Cardiac septum (tissue), 1 donor: ENCODE data around the gene CDC14B. TPM values are rescaled to one million over a fixed set of nuclear protein-coding genes. Genes with fewer than 3 reads are reported as not detected.

Experiments used
- DNase-seq: peaks from one replicate; pipeline ENCODE4 v3.0.0-alpha.2; 2020; ENCODE audit warnings: low spot score
- intact Hi-C: fragments of 100-400 bp; cut with DNase I; formaldehyde crosslinking; loops from one replicate; pipeline ENCODE4 v1.14.0; 2022
- total RNA-seq: library from RNA; stranded (reverse); fragmentation: NEBNext Ultra II Directional; extraction: Animal tissue kit (Norgen Biotek cat#: 25700); gene quantifications from one replicate; pipeline ENCODE4 v1.2.1, GENCODE V29; 2021
- donor health status: DM: no; HTN: no; CAD: no.

CDC14B gene
- total RNA-seq, 1 donor from 2014 or later: 25.5 TPM

DNA sequence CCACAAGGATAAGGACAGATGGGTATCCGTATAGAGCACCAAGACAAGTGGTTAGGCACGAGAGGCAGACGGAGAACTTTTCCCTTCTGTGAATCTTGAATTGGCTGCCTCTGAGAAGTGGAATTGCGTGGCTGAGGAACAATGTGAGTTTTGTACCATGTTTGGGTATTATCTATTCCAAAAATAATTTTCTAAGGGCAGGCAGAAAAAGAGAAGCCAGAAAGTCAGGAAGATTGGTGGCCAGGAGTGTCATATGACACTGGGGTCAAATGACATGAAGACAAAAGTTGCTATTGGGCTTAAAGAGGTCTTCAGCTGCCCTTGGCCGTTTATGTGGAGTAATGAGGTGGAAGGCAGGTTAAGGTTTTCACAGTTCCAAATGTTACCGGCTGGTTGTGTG lies 155.2 kb downstream of the CDC14B start:
- intact Hi-C loops: no loop called here
- no peak for DNase-seq

DNA sequence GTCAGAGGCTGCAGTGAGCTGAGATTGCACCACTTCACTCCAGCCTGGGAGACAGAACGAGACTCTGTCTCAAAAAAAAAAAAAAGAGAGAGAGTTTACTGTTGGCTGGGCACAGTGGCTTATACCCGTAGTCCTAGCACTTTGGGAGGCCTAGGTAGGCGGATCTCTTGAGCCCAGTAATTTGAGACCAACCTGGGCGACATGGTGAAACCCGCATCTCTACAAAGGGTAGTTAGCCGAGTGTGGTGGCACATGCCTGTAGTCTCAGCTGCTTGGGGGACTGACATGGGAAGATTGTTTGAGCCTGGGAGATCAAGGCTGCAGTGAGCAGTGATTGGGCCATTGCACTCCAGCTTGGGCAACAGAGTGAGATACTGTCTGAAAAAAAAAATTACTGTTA lies 157.1 kb downstream of the CDC14B start:
- no peak for DNase-seq
- intact Hi-C loops: no loop called here

DNA sequence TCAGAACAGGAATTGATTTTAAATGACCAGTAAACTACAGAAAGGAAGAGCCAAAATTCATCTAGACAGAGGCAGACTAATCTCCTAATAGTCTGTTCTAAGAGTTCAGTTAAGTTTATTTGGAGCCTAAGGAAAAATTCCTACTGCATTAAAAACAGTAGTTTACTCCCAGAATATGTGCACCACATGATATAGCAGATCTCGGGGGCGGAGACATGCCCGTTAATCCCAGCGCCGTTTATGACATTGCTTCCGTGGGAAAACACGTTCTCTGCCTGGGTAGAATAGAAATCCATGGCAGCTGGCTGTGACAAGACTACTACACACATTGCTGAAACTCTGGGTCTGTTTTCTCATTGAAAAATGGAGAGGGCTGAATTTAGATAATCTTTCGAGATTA lies 158.3 kb downstream of the CDC14B start:
- intact Hi-C loops: no loop called here
- no peak for DNase-seq

DNA sequence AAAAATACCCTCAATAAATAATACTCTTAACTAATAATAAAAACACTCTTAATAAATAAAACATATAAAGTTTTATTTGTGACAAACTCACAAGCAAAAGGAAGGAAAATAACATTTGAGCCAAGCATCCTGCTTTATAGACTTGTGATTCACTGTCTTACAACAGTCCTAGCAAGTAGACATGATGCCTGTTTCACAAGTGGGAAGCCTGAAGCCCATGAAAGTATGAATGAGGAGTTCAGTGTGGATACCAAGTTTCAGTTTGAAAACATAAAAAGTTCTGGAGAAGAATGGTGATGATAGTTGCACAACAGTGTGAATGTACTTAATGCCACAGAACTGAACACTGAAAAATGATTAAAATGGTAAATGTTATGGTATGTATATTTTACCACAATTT lies 158.8 kb downstream of the CDC14B start:
- no peak for DNase-seq
- intact Hi-C loops: no loop called here

DNA sequence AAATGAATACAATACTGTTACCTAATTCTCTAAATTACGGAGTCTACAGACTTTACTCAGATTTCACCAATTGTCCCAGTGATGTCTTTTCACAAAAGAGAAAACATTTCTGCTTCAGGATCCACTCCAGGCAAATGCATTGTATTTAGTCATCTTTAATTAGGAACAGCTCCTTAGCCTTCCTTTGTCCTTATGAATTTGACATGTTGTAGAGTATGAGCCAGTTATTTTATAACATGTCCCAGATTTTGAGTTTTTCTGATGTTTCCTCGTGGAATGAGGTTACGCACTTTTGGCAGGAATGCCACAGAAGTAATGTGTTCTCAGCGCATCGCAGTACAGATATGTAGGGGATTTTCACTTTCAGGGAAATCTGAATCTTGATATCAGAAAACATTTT lies 159.2 kb downstream of the CDC14B start:
- intact Hi-C loops: no loop called here
- DNase-seq: no peak

DNA sequence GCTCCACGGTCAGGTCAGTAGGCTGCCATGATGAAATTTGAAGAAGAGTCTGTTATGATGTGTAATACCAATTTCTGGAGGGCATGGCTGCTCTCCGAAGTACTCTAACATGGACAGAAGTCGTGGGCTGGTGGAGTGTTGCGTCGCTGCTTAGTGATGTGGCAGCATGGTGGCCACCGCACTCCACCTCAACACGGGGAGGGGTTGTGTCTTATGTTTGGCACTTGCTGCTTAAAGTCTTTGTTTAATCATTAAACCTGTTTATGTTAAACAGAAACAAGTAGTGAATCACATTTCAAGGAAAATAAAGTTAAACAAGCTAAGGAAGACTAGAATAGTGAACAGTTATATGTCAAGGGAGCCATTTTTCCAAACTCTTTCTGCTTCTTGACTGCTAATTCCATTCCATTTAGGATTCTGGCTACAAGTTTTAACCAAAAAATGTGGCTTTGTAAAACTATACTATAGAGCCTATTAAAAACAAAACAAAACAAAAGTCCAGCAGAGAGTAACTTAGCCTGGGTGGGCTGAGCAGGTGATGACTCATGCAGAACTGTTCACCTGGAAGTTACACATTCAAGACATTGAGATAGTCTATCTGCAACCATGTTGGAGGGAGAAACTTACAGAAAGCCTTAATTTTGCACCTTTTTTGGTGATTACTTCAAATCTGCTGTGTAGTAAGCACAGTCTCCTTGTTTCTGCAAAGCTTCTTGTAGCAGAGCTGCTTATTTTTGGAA lies 160.2 kb downstream of the CDC14B start:
- DNase-seq: no peak

DNA sequence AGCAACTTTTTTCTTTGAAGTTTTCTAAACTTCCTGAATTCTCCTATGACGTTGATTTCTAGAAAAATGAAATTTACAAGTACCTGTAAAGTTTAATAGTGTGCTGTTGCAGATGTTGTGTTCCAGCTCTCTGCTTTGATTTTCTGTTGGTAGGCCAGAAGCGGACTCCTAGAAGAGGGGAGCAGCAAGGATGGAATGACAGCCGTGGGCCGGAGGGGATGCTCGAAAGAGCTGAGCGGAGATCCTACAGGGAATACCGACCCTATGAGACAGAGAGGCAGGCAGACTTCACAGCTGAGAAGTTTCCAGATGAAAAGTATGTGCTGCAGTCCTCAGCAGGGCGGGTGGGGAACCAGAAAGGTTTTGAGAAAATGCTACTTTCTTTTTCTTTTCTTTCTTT lies 161.4 kb downstream of the CDC14B start:
- intact Hi-C loops: no loop called here

More for the DNA sequence above, 160.2 kb downstream of the CDC14B start:
- intact Hi-C loops: no loop called here

DNA sequence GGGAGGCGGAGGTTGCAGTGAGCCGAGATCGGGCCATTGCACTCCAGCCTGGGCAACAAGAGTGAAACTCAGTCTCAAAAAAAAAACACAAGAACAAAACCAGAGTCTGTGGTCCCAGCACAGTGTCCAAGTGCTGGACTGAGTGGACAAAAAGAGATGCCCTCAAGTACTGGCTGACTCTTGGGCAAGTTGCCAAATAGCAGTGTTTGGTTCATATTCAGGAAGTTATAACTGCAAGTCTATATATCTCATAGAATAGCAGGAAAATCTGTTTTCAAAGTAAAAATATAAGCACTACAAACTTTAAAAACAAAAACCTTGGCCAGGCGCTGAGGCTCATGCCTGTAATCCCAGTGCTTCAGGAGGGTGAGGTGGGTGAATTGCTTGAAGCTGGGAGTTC lies 162.4 kb downstream of the CDC14B start:
- no peak for DNase-seq
- intact Hi-C loops: no loop called here

More for the DNA sequence above, 161.4 kb downstream of the CDC14B start:
- no peak for DNase-seq

DNA sequence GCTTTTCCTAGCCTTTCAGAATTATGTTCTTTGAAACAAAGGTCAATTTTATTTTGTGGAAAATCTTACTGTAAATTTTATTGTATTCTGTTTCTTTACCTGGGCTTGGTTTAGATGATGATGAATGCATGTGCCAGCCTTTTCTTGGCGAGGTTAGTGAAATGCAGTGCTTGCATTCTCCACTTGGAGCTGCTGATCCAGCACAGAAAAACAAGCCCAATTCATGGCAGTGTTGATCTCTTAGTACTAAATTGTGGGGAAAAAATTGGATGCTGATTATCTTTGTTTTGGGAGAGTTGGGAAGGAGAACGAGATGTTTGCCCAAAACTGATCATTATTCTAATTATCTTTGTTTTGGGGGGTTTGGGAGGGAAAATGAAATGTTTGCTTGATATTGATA lies 166.0 kb downstream of the CDC14B start:
- intact Hi-C loops: loop anchor here (5.0 kb wide), 2 partner anchors 114 to 164 kb away; partner anchors contain the start of gene CDC14B
- DNase-seq: no peak

DNA sequence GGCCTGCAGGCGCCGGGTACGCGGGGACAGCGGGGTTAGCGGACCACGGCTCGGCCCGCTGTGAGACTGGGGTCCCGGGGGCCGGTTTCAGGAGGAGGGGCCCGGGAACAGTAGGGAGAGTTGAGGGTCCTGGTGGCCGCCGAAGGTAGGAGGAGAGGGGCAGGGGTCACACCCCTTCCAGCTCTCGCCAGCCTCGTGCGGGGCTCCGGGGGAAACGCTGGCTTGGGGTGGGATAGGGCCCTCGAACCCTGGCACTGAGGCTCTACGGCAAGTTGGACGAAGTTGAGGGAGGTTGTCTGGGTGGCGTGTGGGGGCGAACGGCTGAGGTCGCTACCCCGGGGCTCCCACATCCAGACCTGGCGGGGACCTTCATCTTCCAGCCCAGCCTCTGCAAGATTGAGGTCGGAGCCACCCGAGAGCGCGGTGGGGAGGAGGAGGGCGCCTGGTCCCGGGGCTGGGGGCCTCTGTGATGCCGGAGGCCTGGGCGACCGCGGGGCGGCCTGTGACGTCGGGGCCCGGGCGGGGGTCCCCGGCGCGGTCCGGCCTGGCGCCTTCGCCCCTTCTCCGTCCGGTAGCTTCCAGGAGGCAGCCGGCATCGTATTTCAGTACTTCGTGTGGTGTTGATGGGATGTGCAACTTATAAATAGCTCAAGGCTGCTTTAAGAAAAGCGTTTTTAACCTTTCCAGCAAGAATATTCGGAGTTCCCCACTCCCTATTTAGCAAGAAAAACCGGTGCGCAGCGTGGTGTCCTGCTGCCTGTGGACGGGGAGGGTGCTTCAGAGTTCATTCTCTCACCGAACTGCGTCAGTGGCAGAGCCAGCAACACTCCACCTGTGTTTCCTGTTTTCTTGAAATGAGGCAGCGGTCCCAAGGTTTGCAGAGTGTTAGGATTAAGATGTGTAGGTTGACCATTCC lies 168.8 kb downstream of the CDC14B start:
- peak; percentile 79 for DNase-seq
- intact Hi-C loops: loop anchor here (2.0 to 5.0 kb wide), 4 partner anchors 32 to 214 kb away; partner anchors contain the start of genes CDC14B and ZNF367

Other genes starting within 250 kb of the CDC14B start
- 12.9 TPM for gene SLC35D2, start 236.1 kb downstream of the CDC14B start, total RNA-seq
- gene ZNF367, start 201.5 kb downstream of the CDC14B start, total RNA-seq: 2.1 TPM
- 29.7 TPM for gene HABP4, start 169.7 kb downstream of the CDC14B start, total RNA-seq
- 18.0 TPM for gene PRXL2C, start 35.5 kb upstream of the CDC14B start, total RNA-seq
- gene ZNF510, start 158.2 kb upstream of the CDC14B start, total RNA-seq: 8.3 TPM
- 3.0 TPM for gene ZNF782, start 234.7 kb upstream of the CDC14B start, total RNA-seq